SK-N-SH (cell line): Measurements from ENCODE around the gene ETNK2.

Experiments used
- EP300 ChIP-seq, 2 experiments: IDR thresholded peaks; 2 replicates each; pipeline versions ENCODE4 v1.4.0 to v1.6.1; 2012; ENCODE audit warnings: borderline replicate concordance in 1 of 2, low read depth in 1 of 2, low read length in 1 of 2
- POLR2AphosphoS5 ChIP-seq: IDR thresholded peaks from 2 replicates; pipeline ENCODE4 v1.6.1; 2012; ENCODE audit warnings: low read depth, low read length
- YY1 ChIP-seq: IDR thresholded peaks from 2 replicates; pipeline ENCODE4 v1.4.0; 2012; ENCODE audit warnings: low read depth, mild to moderate bottlenecking
- TF ChIP-seq, protein P1 (sequence below): fragments of 200-600 bp; sonication (generic); IDR thresholded peaks from 2 replicates; pipeline ENCODE4 v1.6.1; 2017; ENCODE audit warnings: antibody characterized with exemption, mild to moderate bottlenecking, moderate library complexity
- TF ChIP-seq, protein P2 (sequence below): IDR thresholded peaks from 2 replicates; pipeline ENCODE4 v1.4.0; 2012; ENCODE audit warnings: low read depth

DNA sequence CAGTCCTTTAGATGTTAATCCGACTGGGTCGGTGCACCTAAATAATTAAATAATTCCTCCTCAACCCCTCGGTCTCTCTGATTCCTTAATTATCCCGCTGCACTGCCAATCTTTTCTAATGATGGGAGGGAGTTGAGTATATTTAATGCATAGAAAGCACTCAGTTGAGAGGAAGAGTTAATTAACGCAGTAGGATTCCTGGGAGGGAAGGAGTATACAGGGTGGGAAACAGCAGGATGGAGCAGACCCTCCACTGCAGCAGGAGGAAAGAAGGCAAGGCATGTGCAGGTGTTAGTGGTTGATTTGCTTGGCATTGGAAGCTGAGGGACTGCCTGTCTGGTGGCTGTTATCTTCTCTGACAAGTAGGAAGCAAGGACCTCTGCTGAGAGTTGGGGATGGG lies 24.2 kb upstream of the ETNK2 start:
- TF ChIP-seq, protein P1, sequence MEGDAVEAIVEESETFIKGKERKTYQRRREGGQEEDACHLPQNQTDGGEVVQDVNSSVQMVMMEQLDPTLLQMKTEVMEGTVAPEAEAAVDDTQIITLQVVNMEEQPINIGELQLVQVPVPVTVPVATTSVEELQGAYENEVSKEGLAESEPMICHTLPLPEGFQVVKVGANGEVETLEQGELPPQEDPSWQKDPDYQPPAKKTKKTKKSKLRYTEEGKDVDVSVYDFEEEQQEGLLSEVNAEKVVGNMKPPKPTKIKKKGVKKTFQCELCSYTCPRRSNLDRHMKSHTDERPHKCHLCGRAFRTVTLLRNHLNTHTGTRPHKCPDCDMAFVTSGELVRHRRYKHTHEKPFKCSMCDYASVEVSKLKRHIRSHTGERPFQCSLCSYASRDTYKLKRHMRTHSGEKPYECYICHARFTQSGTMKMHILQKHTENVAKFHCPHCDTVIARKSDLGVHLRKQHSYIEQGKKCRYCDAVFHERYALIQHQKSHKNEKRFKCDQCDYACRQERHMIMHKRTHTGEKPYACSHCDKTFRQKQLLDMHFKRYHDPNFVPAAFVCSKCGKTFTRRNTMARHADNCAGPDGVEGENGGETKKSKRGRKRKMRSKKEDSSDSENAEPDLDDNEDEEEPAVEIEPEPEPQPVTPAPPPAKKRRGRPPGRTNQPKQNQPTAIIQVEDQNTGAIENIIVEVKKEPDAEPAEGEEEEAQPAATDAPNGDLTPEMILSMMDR: no peak
- TF ChIP-seq EP300 (IDR thresholded peaks at IDR 0.05; ENCODE audit: borderline replicate concordance in 1 of 2, low read depth in 1 of 2, low read length in 1 of 2) (no peak), POLR2AphosphoS5 (no peak), YY1 (no peak)
- TF ChIP-seq, protein P2, sequence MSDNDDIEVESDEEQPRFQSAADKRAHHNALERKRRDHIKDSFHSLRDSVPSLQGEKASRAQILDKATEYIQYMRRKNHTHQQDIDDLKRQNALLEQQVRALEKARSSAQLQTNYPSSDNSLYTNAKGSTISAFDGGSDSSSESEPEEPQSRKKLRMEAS: no peak
